22Rv1 (cell line): ENCODE results near the gene ERN2.

Experiments used
- CTCF ChIP-seq: fragments of 450-650 bp; IDR thresholded peaks from 2 replicates; pipeline ENCODE4 v1.5.1; 2017; ENCODE audit warnings: mild to moderate bottlenecking
- ZFX ChIP-seq: fragments of 450-650 bp; IDR thresholded peaks from 2 replicates; pipeline ENCODE4 v1.6.1; 2017; ENCODE audit warnings: antibody characterized with exemption, borderline replicate concordance

- TF ChIP-seq CTCF (no peak), ZFX (no peak)
Measured at GRCh38 chr16:23679986-23680336, 33.1 kb downstream of the ERN2 start.
